GM10266 (cell line): Measurements from ENCODE around the gene CHST4.
"Not testable (repeated sequence)": the region's sequence is repeated elsewhere in the genome, so short reads cannot be mapped to it uniquely, and the experiment has no call there.

Source experiments
- DNase-seq: peaks from one replicate; pipeline ENCODE4 v3.0.0; 2012; ENCODE audit errors: extremely low spot score
- CTCF ChIP-seq: IDR thresholded peaks from 2 replicates; pipeline ENCODE4 v1.5.1; 2012; ENCODE audit warnings: mild to moderate bottlenecking, low read depth; ENCODE audit not compliant: control insufficient read depth, insufficient read depth; ENCODE audit errors: missing control alignments

CHST4 gene

GRCh38 chr16:71501547-71501946 lies 24.7 kb upstream of the CHST4 start:
- no peak for DNase-seq
- TF ChIP-seq CTCF, result no peak

- not testable (repeated sequence) for DNase-seq
These were observed 22.2 kb upstream of the CHST4 start for GRCh38 chr16:71504051-71504450.

- no peak for DNase-seq
- no peak for TF ChIP-seq CTCF
These were observed 21.3 kb upstream of the CHST4 start for GRCh38 chr16:71504901-71505300.

- no peak for TF ChIP-seq CTCF
- no peak for DNase-seq
These were observed 19.2 kb upstream of the CHST4 start for GRCh38 chr16:71507061-71507460.

- TF ChIP-seq CTCF, result no peak
- no peak for DNase-seq
These were observed 12.9 kb upstream of the CHST4 start for GRCh38 chr16:71513302-71513701.

GRCh38 chr16:71514476-71514875 lies 11.8 kb upstream of the CHST4 start:
- TF ChIP-seq CTCF, result no peak
- DNase-seq, result no peak

- no peak for TF ChIP-seq CTCF
- DNase-seq, result no peak
These were observed 11.2 kb upstream of the CHST4 start for GRCh38 chr16:71515026-71515425.

GRCh38 chr16:71520550-71520949 lies 5.7 kb upstream of the CHST4 start:
- no peak for TF ChIP-seq CTCF
- no peak for DNase-seq
